Calu3 (cell line): ENCODE data around the gene DAD1. TPM values are rescaled to one million over a fixed set of nuclear protein-coding genes. Genes with fewer than 3 reads are reported as not detected.

ENCODE experiments used
- BruUV-seq: library from RNA; stranded (reverse); fragments of 400-500 nt; replicated peaks from 2 replicates; lab custom pipeline; 2021; lab: Mats Ljungman, UMichigan
- CTCF ChIA-PET: fragments of 300-600 bp; sonication (Branson Sonifier 250); formaldehyde crosslinking; loops from one replicate; lab custom pipeline; 2022; ENCODE audit warnings: antibody characterized with exemption; lab: Charles Lee
- DNase-seq: peaks from one replicate; pipeline ENCODE4 v3.0.0; 2022
- H3K27ac Mint-ChIP-seq: one replicate; pipeline ENCODE4 v1.8.0; 2022; ENCODE audit warnings: mixed read lengths; ENCODE audit not compliant: unreplicated experiment
- H3K27me3 Mint-ChIP-seq: one replicate; pipeline ENCODE4 v1.8.0; 2022; ENCODE audit warnings: mixed read lengths; ENCODE audit not compliant: unreplicated experiment
- H3K36me3 Mint-ChIP-seq: one replicate; pipeline ENCODE4 v1.8.0; 2022; ENCODE audit warnings: mild to moderate bottlenecking, moderate library complexity, mixed read lengths; ENCODE audit not compliant: insufficient read depth, unreplicated experiment
- H3K4me1 Mint-ChIP-seq: one replicate; pipeline ENCODE4 v1.8.0; 2022; ENCODE audit warnings: mild to moderate bottlenecking, low read depth, mixed read lengths; ENCODE audit not compliant: unreplicated experiment
- H3K4me3 Mint-ChIP-seq: one replicate; pipeline ENCODE4 v1.8.0; 2022; ENCODE audit warnings: mild to moderate bottlenecking, low read depth, moderate library complexity, mixed read lengths; ENCODE audit not compliant: unreplicated experiment
- H3K9me3 Mint-ChIP-seq: one replicate; pipeline ENCODE4 v1.8.0; 2022; ENCODE audit warnings: low read depth, mixed read lengths; ENCODE audit not compliant: unreplicated experiment
- intact Hi-C: fragments of 100-400 bp; cut with micrococcal nuclease; formaldehyde crosslinking; loops from one replicate; pipeline ENCODE4 v1.10.0; 2022; ENCODE audit not compliant: unreplicated experiment
- total RNA-seq: library from RNA; stranded (reverse); gene quantifications from 2 replicates; pipeline ENCODE4 v1.2.3, GENCODE V29; 2022
- TF ChIP-seq, protein P1 (sequence below): fragments of 200-600 bp; IDR thresholded peaks from one replicate; pipeline ENCODE4 v1.8.0; 2022; ENCODE audit warnings: antibody characterized with exemption; ENCODE audit not compliant: unreplicated experiment

DAD1 gene
- total RNA-seq, 1 experiment from 2014 or later = 197 TPM

DNA sequence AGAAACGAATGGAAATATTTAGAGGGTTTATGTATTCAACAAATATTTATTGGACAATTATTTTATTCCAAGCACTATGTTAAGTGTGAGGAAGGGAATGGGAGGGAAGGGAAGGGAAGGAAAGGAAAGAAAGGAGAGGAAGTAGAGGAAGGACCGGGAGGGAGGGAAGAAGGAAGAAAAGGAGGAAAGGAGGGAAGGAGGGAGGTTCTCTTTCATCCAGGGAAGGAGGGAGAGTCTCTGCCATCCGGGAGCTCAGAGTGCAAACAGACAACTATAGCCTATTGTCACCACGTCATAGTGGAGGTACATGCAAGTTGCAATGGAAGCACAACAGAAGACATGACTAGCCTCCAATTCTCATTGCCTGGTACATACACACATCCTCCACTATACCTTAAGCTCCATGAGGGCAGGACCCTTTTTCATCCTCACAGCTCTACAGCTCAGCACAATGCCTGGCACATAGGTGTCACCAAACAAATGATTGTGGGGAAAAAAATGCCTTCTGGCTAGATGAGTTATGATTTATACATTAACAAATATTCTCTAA lies 48.1 kb downstream of the DAD1 start:
- no TSS peak for BruUV-seq
- Mint-ChIP-seq H3K27ac (no peak overlapping the region), H3K4me3 (no peak overlapping the region), H3K4me1 (peaks cover 14% of the 10 kb centered on the region), H3K9me3 (no peaks in the 10 kb centered on the region), H3K36me3 (no peaks in the 10 kb centered on the region), H3K27me3 (no peaks in the 10 kb centered on the region)
- CTCF ChIA-PET = no interaction called here
- TF ChIP-seq, protein P1, sequence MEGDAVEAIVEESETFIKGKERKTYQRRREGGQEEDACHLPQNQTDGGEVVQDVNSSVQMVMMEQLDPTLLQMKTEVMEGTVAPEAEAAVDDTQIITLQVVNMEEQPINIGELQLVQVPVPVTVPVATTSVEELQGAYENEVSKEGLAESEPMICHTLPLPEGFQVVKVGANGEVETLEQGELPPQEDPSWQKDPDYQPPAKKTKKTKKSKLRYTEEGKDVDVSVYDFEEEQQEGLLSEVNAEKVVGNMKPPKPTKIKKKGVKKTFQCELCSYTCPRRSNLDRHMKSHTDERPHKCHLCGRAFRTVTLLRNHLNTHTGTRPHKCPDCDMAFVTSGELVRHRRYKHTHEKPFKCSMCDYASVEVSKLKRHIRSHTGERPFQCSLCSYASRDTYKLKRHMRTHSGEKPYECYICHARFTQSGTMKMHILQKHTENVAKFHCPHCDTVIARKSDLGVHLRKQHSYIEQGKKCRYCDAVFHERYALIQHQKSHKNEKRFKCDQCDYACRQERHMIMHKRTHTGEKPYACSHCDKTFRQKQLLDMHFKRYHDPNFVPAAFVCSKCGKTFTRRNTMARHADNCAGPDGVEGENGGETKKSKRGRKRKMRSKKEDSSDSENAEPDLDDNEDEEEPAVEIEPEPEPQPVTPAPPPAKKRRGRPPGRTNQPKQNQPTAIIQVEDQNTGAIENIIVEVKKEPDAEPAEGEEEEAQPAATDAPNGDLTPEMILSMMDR = no peak
- intact Hi-C loops = no loop called here
- no peak for DNase-seq

DNA sequence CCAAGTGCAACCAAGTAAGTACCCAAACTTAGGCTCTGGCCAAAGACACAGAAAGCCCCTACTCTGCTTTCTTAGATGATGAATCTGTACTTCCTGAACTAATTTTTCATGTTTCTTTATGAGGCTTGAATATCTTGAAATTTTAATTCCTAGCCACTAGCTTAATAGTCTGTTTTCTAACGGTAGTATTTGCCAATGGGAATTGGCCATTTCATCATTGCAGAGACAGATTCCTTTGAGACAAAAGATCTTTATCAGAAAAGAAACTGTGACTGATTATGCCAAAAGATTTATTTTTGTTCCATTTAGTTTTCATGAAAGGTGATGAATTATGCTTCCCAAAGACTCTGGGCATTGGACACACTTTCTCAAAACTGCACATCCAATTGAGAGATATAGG lies 48.7 kb downstream of the DAD1 start:
- TF ChIP-seq, protein P1 = no peak
- BruUV-seq = no TSS peak
- intact Hi-C loops = no loop called here
- CTCF ChIA-PET = no interaction called here
- no peaks in the 10 kb centered on the region for H3K9me3 Mint-ChIP-seq
- H3K27me3 Mint-ChIP-seq = no peaks in the 10 kb centered on the region
- DNase-seq = no peak
- H3K36me3 Mint-ChIP-seq = no peaks in the 10 kb centered on the region
- H3K4me3 Mint-ChIP-seq = no peak overlapping the region
- H3K27ac Mint-ChIP-seq = no peak overlapping the region
- H3K4me1 Mint-ChIP-seq = peaks cover 14% of the 10 kb centered on the region

DNA sequence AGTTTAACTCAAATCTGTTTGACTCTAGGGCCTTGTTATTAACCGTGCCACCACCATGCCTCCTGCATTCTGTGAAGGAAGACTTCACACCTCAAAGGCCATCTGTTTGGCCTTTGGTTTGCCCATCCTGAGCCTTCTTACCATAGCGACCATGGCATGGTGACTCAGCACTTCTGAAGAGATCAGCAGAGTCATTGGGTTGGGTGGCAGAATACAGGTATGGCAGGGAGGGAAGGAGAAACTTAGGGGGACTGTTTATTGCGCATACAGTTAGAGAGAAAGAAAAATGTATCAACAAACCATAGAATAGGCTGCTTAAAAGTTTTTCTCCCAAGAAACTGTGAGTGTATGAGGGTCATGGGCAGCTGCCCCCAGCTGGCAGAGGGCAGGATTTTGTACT lies 49.2 kb downstream of the DAD1 start:
- Mint-ChIP-seq H3K27me3 (no peaks in the 10 kb centered on the region), H3K4me1 (peaks cover 14% of the 10 kb centered on the region), H3K4me3 (no peak overlapping the region), H3K9me3 (no peaks in the 10 kb centered on the region), H3K27ac (no peak overlapping the region), H3K36me3 (no peaks in the 10 kb centered on the region)
- intact Hi-C loops = no loop called here
- CTCF ChIA-PET = no interaction called here
- DNase-seq = no peak
- no TSS peak for BruUV-seq
- TF ChIP-seq, protein P1 = no peak

DNA sequence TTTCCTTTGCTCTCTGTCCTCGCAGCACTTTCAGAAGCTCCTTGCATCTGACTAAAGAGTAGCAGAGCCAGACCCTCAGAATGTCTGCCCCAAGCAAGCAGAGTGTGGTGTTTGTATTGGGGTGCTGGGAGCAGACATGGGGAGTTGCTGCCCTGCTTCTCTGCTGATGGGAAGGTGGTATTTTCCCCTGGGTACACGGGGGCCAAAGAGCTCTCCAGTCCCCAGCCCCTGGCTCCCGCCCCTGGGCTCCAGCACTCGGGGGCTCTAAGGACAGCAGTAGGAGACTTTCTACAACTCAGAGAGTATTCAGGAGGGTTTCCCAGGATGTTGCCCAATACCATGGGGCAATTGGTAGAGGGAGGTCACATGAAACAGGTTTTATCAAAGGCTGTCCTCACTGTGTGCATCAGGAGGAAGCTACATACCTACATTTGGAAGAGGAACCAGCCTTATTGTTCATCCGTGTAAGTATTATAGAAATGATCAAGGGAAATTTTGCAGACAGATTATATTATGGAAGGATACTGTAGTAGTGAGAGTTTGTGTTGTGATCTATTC lies 50.3 kb downstream of the DAD1 start:
- H3K9me3 Mint-ChIP-seq = no peaks in the 10 kb centered on the region
- H3K27ac Mint-ChIP-seq = no peak overlapping the region
- BruUV-seq = no TSS peak
- CTCF ChIA-PET = no interaction called here
- intact Hi-C loops = no loop called here
- no peaks in the 10 kb centered on the region for H3K36me3 Mint-ChIP-seq
- TF ChIP-seq, protein P1 = no peak
- H3K4me3 Mint-ChIP-seq = no peak overlapping the region
- peaks cover 14% of the 10 kb centered on the region for H3K4me1 Mint-ChIP-seq
- DNase-seq = no peak
- no peaks in the 10 kb centered on the region for H3K27me3 Mint-ChIP-seq
